CD14-positive monocyte (primary cell): Measurements from ENCODE around the gene CDNF. TPM values are rescaled to one million over a fixed set of nuclear protein-coding genes. Genes with fewer than 3 reads are reported as not detected.
A peak's percentile ranks its signal among the peaks of the same experiment; 100 is the strongest.

Experiments used
- DNase-seq, 3 donors: peaks; one replicate each; pipeline ENCODE4 v3.0.0-alpha.2; 2011 to 2022
- H2AFZ ChIP-seq: 2 replicates; pipeline ENCODE4 v1.6.0; 2012; ENCODE audit warnings: mild to moderate bottlenecking, low read depth, low read length, inconsistent platforms; ENCODE audit not compliant: insufficient read depth, poor library complexity, severe bottlenecking
- H3K27ac ChIP-seq, 2 donors: 1 replicate in 1 of 2; 2 replicates in 1 of 2; pipeline ENCODE4 v1.5.1; 2012 to 2013; ENCODE audit warnings: low read length in 2 of 2, control low read depth in 1 of 2, inconsistent platforms in 1 of 2, low read depth in 1 of 2, mild to moderate bottlenecking in 1 of 2
- H3K27me3 ChIP-seq, 2 donors: one replicate each; pipeline versions ENCODE4 v1.6.0 to v1.6.1; 2011 to 2013; ENCODE audit warnings: low read length in 2 of 2; ENCODE audit not compliant: control insufficient read depth in 2 of 2, insufficient read depth in 2 of 2
- H3K36me3 ChIP-seq, 2 donors: replicated peaks in 1 of 2; 1 replicate in 1 of 2; 2 replicates in 1 of 2; pipeline versions ENCODE4 v1.5.1 to v1.6.1; 2012 to 2013; ENCODE audit warnings: low read length in 2 of 2, control low read depth in 1 of 2, inconsistent platforms in 1 of 2, mild to moderate bottlenecking in 1 of 2; ENCODE audit not compliant: insufficient read depth in 2 of 2, control insufficient read depth in 1 of 2
- H3K4me1 ChIP-seq, 2 donors: 1 replicate in 1 of 2; 2 replicates in 1 of 2; pipeline versions ENCODE4 v1.5.1 to v1.6.1; 2012 to 2013; ENCODE audit warnings: low read length in 2 of 2, control low read depth in 1 of 2, inconsistent platforms in 1 of 2, mild to moderate bottlenecking in 1 of 2, moderate library complexity in 1 of 2; ENCODE audit not compliant: insufficient read depth in 2 of 2, control insufficient read depth in 1 of 2
- H3K4me2 ChIP-seq: replicated peaks from 2 replicates; pipeline ENCODE3; 2012; ENCODE audit warnings: low read length, moderate library complexity, mild to moderate bottlenecking; ENCODE audit not compliant: poor library complexity, severe bottlenecking; ENCODE audit errors: extremely low read depth
- H3K4me3 ChIP-seq, 3 experiments: fragments of 200-600 bp in 1 of 3; sonication (generic) in 1 of 3; replicated peaks in 1 of 3; 1 replicate in 2 of 3; 2 replicates in 1 of 3; pipeline ENCODE4 v1.5.1; 2011 to 2013; ENCODE audit warnings: low read length in 3 of 3, mild to moderate bottlenecking in 3 of 3, control low read depth in 2 of 3, low read depth in 2 of 3, inconsistent platforms in 1 of 3, moderate library complexity in 1 of 3
- H3K79me2 ChIP-seq: 2 replicates; pipeline ENCODE4 v1.6.0; 2012; ENCODE audit warnings: mild to moderate bottlenecking, control low read depth, inconsistent platforms, low read length, moderate library complexity; ENCODE audit not compliant: insufficient read depth
- H3K9ac ChIP-seq: 2 replicates; pipeline ENCODE4 v1.6.0; 2017; ENCODE audit warnings: low read length, mild to moderate bottlenecking; ENCODE audit not compliant: insufficient read depth, poor library complexity, severe bottlenecking
- H3K9me3 ChIP-seq, 2 donors: replicated peaks in 1 of 2; 1 replicate in 1 of 2; 2 replicates in 1 of 2; pipeline versions ENCODE4 v1.5.1 to v1.6.1; 2012 to 2013; ENCODE audit warnings: low read length in 2 of 2, control low read depth in 1 of 2; ENCODE audit not compliant: control insufficient read depth in 1 of 2, insufficient read depth in 1 of 2
- H4K20me1 ChIP-seq: 2 replicates; pipeline ENCODE4 v1.6.0; 2012; ENCODE audit warnings: mild to moderate bottlenecking, low read length, control low read depth, moderate library complexity; ENCODE audit not compliant: insufficient read depth
- H3K27ac Mint-ChIP-seq, 7 donors: one replicate each; pipeline ENCODE4 v1.8.0; 2020; ENCODE audit warnings: mild to moderate bottlenecking in 7 of 7, mixed read lengths in 7 of 7, moderate library complexity in 6 of 7, inconsistent platforms in 2 of 7
- H3K27me3 Mint-ChIP-seq, 3 donors: one replicate each; pipeline ENCODE4 v1.8.0; 2021 to 2022; ENCODE audit warnings: low read depth in 3 of 3, mild to moderate bottlenecking in 3 of 3, mixed read lengths in 3 of 3, moderate library complexity in 3 of 3, inconsistent platforms in 1 of 3
- H3K36me3 Mint-ChIP-seq, 2 donors: one replicate each; pipeline ENCODE4 v1.8.0; 2020; ENCODE audit warnings: mixed read lengths in 2 of 2, inconsistent platforms in 1 of 2, mild to moderate bottlenecking in 1 of 2
- H3K4me1 Mint-ChIP-seq: one replicate; pipeline ENCODE4 v1.8.0; 2020; ENCODE audit warnings: mild to moderate bottlenecking, mixed read lengths
- H3K4me3 Mint-ChIP-seq, 2 donors: one replicate each; pipeline ENCODE4 v1.8.0; 2020; ENCODE audit warnings: mild to moderate bottlenecking in 2 of 2, mixed read lengths in 2 of 2, moderate library complexity in 1 of 2
- H3K9me3 Mint-ChIP-seq, 7 donors: one replicate each; pipeline ENCODE4 v1.8.0; 2020 to 2022; ENCODE audit warnings: mixed read lengths in 7 of 7, mild to moderate bottlenecking in 6 of 7, moderate library complexity in 6 of 7, inconsistent platforms in 2 of 7
- CTCF ChIP-seq: fragments of 200-600 bp; IDR thresholded peaks from one replicate; pipeline ENCODE4 v1.8.0; 2022; ENCODE audit warnings: antibody characterized with exemption, mild to moderate bottlenecking
- WGBS: methylation state at CpG from one replicate; pipeline ENCODE4 v1.1.5; 2013; ENCODE audit warnings: missing lambda C conversion rate; ENCODE audit not compliant: insufficient coverage; 5-methylcytosine and 5-hydroxymethylcytosine counted together
- intact Hi-C, 2 donors: fragments of 100-400 bp; cut with micrococcal nuclease; formaldehyde crosslinking; loops; one replicate each; pipeline versions ENCODE4 v1.15.0 to v1.15.1; 2023
- polyA plus RNA-seq, 3 donors: library from polyadenylated mRNA; depleted of rRNA in 1 of 3; unstranded in 2 of 3; stranded (reverse) in 1 of 3; fragments of 300-500 nt in 2 of 3; fragments of >200 nt in 1 of 3; fragmentation: Illumina TruSeq in 2 of 3; gene quantifications; 1 replicate in 2 of 3; 2 replicates in 1 of 3; pipeline ENCODE4 v1.2.3, GENCODE V29; 2012 to 2021

The CDNF gene
- polyA plus RNA-seq, 3 donors, result 0.28 TPM; not detected in 1

- intact Hi-C loops, result loop anchor here (5.0 to 10.0 kb wide), 5 partner anchors 62 to 319 kb away; no protein-coding TSS in a partner anchor
- WGBS, result 100% methylated on average over 2 of the region's 3 CpGs
- Mint-ChIP-seq H3K4me1 (peaks cover 22% of the 10 kb centered on the region), H3K36me3 (no peaks in the 10 kb centered on the region), H3K27me3 (peaks cover 0 to 3% (median 0%) of the 10 kb centered on the region in 3 donors), H3K27ac (peak overlapping the region in 1 of 7 donors; percentile 35), H3K4me3 (no peak overlapping the region), H3K9me3 (peaks cover 9 to 19% (median 14%) of the 10 kb centered on the region in 7 donors)
- TF ChIP-seq CTCF, result no peak
- Histone ChIP-seq H3K9ac (no peak overlapping the region), H3K27me3 (no peaks in the 10 kb centered on the region), H3K4me3 (no peak overlapping the region), H2AFZ (no peak overlapping the region), H3K4me1 (peaks cover 12% of the 10 kb centered on the region in 2 donors), H3K79me2 (no peaks in the 10 kb centered on the region), H4K20me1 (peaks cover 5% of the 10 kb centered on the region), H3K4me2 (no peak overlapping the region), H3K9me3 (peaks cover 0 to 13% of the 10 kb centered on the region in 2 donors), H3K27ac (no peak overlapping the region), H3K36me3 (no peaks in the 10 kb centered on the region)
- DNase-seq, result no peak
Observed at GRCh38 chr10:14823966-14824365, 13.9 kb downstream of the CDNF start.

- Histone ChIP-seq H3K9me3 (peaks cover 0 to 13% of the 10 kb centered on the region in 2 donors), H4K20me1 (peaks cover 5% of the 10 kb centered on the region), H3K4me1 (peaks cover 12% of the 10 kb centered on the region in 2 donors), H3K9ac (no peak overlapping the region), H2AFZ (no peak overlapping the region), H3K27me3 (no peaks in the 10 kb centered on the region), H3K79me2 (no peaks in the 10 kb centered on the region), H3K36me3 (no peaks in the 10 kb centered on the region), H3K4me3 (no peak overlapping the region), H3K4me2 (no peak overlapping the region), H3K27ac (no peak overlapping the region)
- H3K9me3 Mint-ChIP-seq, result peaks cover 9 to 19% (median 14%) of the 10 kb centered on the region in 7 donors
- peaks cover 22% of the 10 kb centered on the region for H3K4me1 Mint-ChIP-seq
- intact Hi-C loops, result loop anchor here (5.0 to 10.0 kb wide), 5 partner anchors 61 to 318 kb away; no protein-coding TSS in a partner anchor
- WGBS, result no CpG with 5 or more reads among the region's 3 CpGs
- H3K4me3 Mint-ChIP-seq, result no peak overlapping the region
- no peak overlapping the region for H3K27ac Mint-ChIP-seq
- no peaks in the 10 kb centered on the region for H3K36me3 Mint-ChIP-seq
- H3K27me3 Mint-ChIP-seq, result peaks cover 0 to 3% (median 0%) of the 10 kb centered on the region in 3 donors
- peak; percentile 16 to 43 (median 31) for DNase-seq
- peak; percentile 66 for TF ChIP-seq CTCF
Observed at GRCh38 chr10:14822879-14823755, 14.7 kb downstream of the CDNF start.
